WTC11 (cell line): ENCODE results near the gene DNAH8.

Experiments used
- CREB1 ChIP-seq: sonication (generic); formaldehyde crosslinking; IDR thresholded peaks from 2 replicates; pipeline ENCODE4 v1.8.0; 2023; ENCODE audit warnings: mild to moderate bottlenecking, missing genetic modification reagents
- CTCF ChIP-seq: fragments of 200-600 bp; IDR thresholded peaks from 2 replicates; pipeline ENCODE4 v1.8.0; 2022; ENCODE audit warnings: antibody characterized with exemption
- ESRRA ChIP-seq: sonication (generic); formaldehyde crosslinking; IDR thresholded peaks from 2 replicates; pipeline ENCODE4 v1.8.1; 2022; ENCODE audit warnings: mild to moderate bottlenecking, missing genetic modification reagents, borderline replicate concordance
- ETV6 ChIP-seq: sonication (generic); formaldehyde crosslinking; IDR thresholded peaks from 2 replicates; pipeline ENCODE4 v1.8.1; 2022; ENCODE audit warnings: mild to moderate bottlenecking, missing genetic modification reagents
- MAX ChIP-seq: sonication (generic); formaldehyde crosslinking; IDR thresholded peaks from 2 replicates; pipeline ENCODE4 v1.8.0; 2022; ENCODE audit warnings: mild to moderate bottlenecking, missing genetic modification reagents
- MLX ChIP-seq: sonication (generic); formaldehyde crosslinking; IDR thresholded peaks from 2 replicates; pipeline ENCODE4 v1.8.1; 2023; ENCODE audit warnings: mild to moderate bottlenecking, missing genetic modification reagents, moderate library complexity
- MXD4 ChIP-seq: fragments of 250-450 bp; sonication (Bioruptor Pico); IDR thresholded peaks from 2 replicates; pipeline ENCODE4 v1.8.0; 2021; ENCODE audit warnings: mild to moderate bottlenecking, moderate library complexity, borderline replicate concordance
- NFYB ChIP-seq: sonication (generic); formaldehyde crosslinking; conservative IDR thresholded peaks from 2 replicates; pipeline ENCODE4 v1.8.0; 2022; ENCODE audit warnings: low read depth, missing genetic modification reagents
- NR1H2 ChIP-seq: sonication (generic); formaldehyde crosslinking; IDR thresholded peaks from 2 replicates; pipeline ENCODE4 v1.9.0; 2021; ENCODE audit warnings: mild to moderate bottlenecking, moderate library complexity, missing genetic modification reagents
- SP1 ChIP-seq: sonication (generic); formaldehyde crosslinking; conservative IDR thresholded peaks from 2 replicates; pipeline ENCODE4 v1.8.1; 2022; ENCODE audit warnings: missing genetic modification reagents
- STAT6 ChIP-seq: sonication (generic); formaldehyde crosslinking; conservative IDR thresholded peaks from 2 replicates; pipeline ENCODE4 v1.8.1; 2023; ENCODE audit warnings: mild to moderate bottlenecking, low read depth, missing genetic modification reagents, moderate library complexity
- USF2 ChIP-seq: sonication (generic); formaldehyde crosslinking; IDR thresholded peaks from 2 replicates; pipeline ENCODE4 v1.8.1; 2023; ENCODE audit warnings: mild to moderate bottlenecking, missing genetic modification reagents, moderate library complexity
- ZNF232 ChIP-seq: sonication (generic); formaldehyde crosslinking; IDR thresholded peaks from 2 replicates; pipeline ENCODE4 v1.8.0; 2022; ENCODE audit warnings: mild to moderate bottlenecking, missing genetic modification reagents
- ZNF416 ChIP-seq: fragments of 250-450 bp; sonication (Bioruptor Pico); IDR thresholded peaks from 2 replicates; pipeline ENCODE4 v1.9.0; 2021; ENCODE audit warnings: mild to moderate bottlenecking, inconsistent platforms

GRCh38 chr6:38985839-38986238 lies 270.7 kb downstream of the DNAH8 start:
- TF ChIP-seq CTCF: no peak
- no peak for TF ChIP-seq ZNF416
- no peak for TF ChIP-seq ESRRA
- TF ChIP-seq CREB1 (CRISPR knock-in tag): no peak
- TF ChIP-seq ZNF232 (CRISPR knock-in tag): no peak
- TF ChIP-seq NFYB (CRISPR knock-in tag): no peak
- no peak for TF ChIP-seq MLX (CRISPR knock-in tag)
- TF ChIP-seq SP1 (CRISPR knock-in tag): no peak
- TF ChIP-seq MXD4 (CRISPR knock-in tag): no peak
- no peak for TF ChIP-seq STAT6 (CRISPR knock-in tag)
- TF ChIP-seq ETV6 (CRISPR knock-in tag): no peak
- TF ChIP-seq MAX: no peak
- no peak for TF ChIP-seq USF2 (CRISPR knock-in tag)
- no peak for TF ChIP-seq NR1H2
